RWPE2 (cell line): ENCODE measurements around the gene MAPK11.

Experiments used
- ATAC-seq: fragments of 200-7000 bp; cut with Tn5 transposase; 3 replicates; pipeline ENCODE4 v1.9.1; 2021; ENCODE audit warnings: low read depth
- DNase-seq: peaks from one replicate; pipeline ENCODE4 v3.0.0-alpha.2; 2020; ENCODE audit warnings: low spot score
- H3K27ac ChIP-seq: fragments of 450-650 bp; 2 replicates; pipeline ENCODE4 v1.5.1; 2017; ENCODE audit warnings: mild to moderate bottlenecking; ENCODE audit not compliant: poor library complexity, severe bottlenecking
- H3K27me3 ChIP-seq: fragments of 250-450 bp; sonication (Bioruptor Pico); 2 replicates; pipeline ENCODE4 v1.5.1; 2021; ENCODE audit warnings: mild to moderate bottlenecking, moderate library complexity; ENCODE audit not compliant: insufficient read depth, poor library complexity, severe bottlenecking
- H3K36me3 ChIP-seq: fragments of 250-450 bp; sonication (Bioruptor Pico); 2 replicates; pipeline ENCODE4 v1.5.1; 2020; ENCODE audit warnings: low read depth, mild to moderate bottlenecking, moderate library complexity
- H3K4me1 ChIP-seq: fragments of 250-450 bp; sonication (Bioruptor Pico); 2 replicates; pipeline ENCODE4 v1.5.1; 2021; ENCODE audit warnings: mild to moderate bottlenecking, moderate library complexity; ENCODE audit not compliant: insufficient read depth, poor library complexity, severe bottlenecking
- H3K4me3 ChIP-seq: fragments of 250-450 bp; sonication (Bioruptor Pico); 2 replicates; pipeline ENCODE4 v1.5.1; 2021; ENCODE audit warnings: mild to moderate bottlenecking, moderate library complexity; ENCODE audit not compliant: severe bottlenecking
- H3K9me3 ChIP-seq: fragments of 250-450 bp; sonication (Bioruptor Pico); 2 replicates; pipeline ENCODE4 v1.5.1; 2021; ENCODE audit warnings: mild to moderate bottlenecking, moderate library complexity; ENCODE audit not compliant: severe bottlenecking
- TF ChIP-seq, protein P1 (sequence below): fragments of 450-650 bp; IDR thresholded peaks from one replicate; pipeline ENCODE4 v1.5.1; 2017; ENCODE audit warnings: mild to moderate bottlenecking, moderate library complexity; ENCODE audit not compliant: poor library complexity, severe bottlenecking

MAPK11 gene

DNA sequence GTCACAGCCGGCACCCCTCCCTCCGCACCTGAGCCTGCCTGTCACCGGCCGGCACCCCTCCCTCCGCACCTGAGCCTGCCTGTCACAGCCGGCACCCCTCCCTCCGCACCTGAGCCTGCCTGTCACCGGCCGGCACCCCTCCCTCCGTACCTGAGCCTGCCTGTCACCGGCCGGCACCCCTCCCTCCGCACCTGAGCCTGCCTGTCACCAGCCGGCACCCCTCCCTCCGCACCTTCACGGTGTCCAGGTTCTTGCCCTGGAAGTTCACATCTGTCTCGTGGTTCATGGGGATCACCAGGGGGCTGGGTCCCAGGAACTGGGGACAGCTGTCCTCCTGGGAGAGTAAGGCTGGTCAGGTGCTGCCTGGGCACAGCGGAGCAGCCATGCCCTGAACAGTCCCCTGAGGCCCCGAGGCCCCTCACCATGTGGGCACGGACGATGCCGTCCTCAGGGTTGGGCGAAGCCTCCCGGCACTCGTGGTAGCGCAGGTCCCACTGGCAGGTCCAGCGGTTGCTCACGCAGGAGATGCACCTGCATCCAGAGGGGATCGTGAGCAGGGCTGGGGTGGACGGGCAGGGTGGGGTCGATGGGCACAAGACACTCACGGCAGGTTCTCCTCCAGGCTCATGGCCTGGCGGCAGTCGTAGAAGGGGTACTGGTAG is 15.5 kb upstream of the MAPK11 start:
- peaks cover 11% of the 10 kb centered on the region for H3K4me1 ChIP-seq
- TF ChIP-seq, protein P1, sequence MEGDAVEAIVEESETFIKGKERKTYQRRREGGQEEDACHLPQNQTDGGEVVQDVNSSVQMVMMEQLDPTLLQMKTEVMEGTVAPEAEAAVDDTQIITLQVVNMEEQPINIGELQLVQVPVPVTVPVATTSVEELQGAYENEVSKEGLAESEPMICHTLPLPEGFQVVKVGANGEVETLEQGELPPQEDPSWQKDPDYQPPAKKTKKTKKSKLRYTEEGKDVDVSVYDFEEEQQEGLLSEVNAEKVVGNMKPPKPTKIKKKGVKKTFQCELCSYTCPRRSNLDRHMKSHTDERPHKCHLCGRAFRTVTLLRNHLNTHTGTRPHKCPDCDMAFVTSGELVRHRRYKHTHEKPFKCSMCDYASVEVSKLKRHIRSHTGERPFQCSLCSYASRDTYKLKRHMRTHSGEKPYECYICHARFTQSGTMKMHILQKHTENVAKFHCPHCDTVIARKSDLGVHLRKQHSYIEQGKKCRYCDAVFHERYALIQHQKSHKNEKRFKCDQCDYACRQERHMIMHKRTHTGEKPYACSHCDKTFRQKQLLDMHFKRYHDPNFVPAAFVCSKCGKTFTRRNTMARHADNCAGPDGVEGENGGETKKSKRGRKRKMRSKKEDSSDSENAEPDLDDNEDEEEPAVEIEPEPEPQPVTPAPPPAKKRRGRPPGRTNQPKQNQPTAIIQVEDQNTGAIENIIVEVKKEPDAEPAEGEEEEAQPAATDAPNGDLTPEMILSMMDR: no peak
- no peaks in the 10 kb centered on the region for H3K9me3 ChIP-seq
- H3K36me3 ChIP-seq: peaks cover 58% of the 10 kb centered on the region
- no peak for ATAC-seq
- no peak overlapping the region for H3K4me3 ChIP-seq
- H3K27me3 ChIP-seq: no peaks in the 10 kb centered on the region
- no peak for DNase-seq
- H3K27ac ChIP-seq: no peak overlapping the region

DNA sequence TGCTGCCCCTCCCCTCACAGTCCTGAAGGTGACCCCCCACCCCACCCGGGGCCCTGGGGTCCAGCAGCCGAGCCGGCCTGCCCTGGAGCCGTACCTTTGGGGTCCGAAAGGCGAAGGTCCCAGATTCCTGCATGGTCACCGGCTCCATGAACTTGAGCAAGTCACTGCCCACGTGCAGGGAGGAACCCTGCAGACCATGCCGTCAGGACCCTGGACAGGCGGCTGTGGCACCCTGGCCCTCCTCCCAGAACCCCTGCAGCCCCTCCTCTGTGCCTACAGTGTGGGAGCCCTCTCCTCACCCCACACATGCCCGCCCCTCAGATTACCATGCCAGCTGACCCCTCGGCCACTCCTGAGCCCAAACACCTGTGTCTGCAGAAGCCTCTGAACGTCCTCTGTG is 14.3 kb upstream of the MAPK11 start:
- Histone ChIP-seq H3K36me3 (peaks cover 64% of the 10 kb centered on the region), H3K27ac (no peak overlapping the region)
- no peak for ATAC-seq

DNA sequence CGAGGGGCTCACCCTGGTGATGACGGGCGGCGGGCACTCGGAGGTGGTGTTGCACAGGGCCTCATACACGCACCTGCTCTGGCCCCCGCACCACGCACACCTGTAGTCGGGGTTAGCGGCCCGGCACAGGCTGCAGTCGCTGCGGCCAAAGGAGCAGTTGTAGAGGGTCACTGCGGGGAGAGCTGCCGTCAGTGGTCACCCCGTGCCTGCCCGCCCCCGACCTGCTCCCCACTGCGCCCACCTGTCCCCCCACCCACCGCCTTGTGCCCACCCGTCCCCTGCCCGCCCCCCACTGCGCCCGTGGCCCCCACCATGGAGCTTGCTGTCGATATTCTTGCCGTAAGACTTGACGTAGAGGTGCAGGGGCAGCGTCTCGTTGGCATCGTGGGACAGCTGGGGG is 13.6 kb upstream of the MAPK11 start:
- no peak overlapping the region for H3K4me3 ChIP-seq
- ATAC-seq: no peak
- no peak overlapping the region for H3K27ac ChIP-seq
- no peak for DNase-seq
- H3K9me3 ChIP-seq: no peaks in the 10 kb centered on the region
- peaks cover 64% of the 10 kb centered on the region for H3K36me3 ChIP-seq
- TF ChIP-seq, protein P1: no peak
- H3K27me3 ChIP-seq: no peaks in the 10 kb centered on the region
- peaks cover 11% of the 10 kb centered on the region for H3K4me1 ChIP-seq

More for the DNA sequence above, 14.3 kb upstream of the MAPK11 start:
- Histone ChIP-seq H3K9me3 (no peaks in the 10 kb centered on the region), H3K4me3 (no peak overlapping the region), H3K27me3 (no peaks in the 10 kb centered on the region), H3K4me1 (peaks cover 11% of the 10 kb centered on the region)
- no peak for DNase-seq
- TF ChIP-seq, protein P1: no peak

DNA sequence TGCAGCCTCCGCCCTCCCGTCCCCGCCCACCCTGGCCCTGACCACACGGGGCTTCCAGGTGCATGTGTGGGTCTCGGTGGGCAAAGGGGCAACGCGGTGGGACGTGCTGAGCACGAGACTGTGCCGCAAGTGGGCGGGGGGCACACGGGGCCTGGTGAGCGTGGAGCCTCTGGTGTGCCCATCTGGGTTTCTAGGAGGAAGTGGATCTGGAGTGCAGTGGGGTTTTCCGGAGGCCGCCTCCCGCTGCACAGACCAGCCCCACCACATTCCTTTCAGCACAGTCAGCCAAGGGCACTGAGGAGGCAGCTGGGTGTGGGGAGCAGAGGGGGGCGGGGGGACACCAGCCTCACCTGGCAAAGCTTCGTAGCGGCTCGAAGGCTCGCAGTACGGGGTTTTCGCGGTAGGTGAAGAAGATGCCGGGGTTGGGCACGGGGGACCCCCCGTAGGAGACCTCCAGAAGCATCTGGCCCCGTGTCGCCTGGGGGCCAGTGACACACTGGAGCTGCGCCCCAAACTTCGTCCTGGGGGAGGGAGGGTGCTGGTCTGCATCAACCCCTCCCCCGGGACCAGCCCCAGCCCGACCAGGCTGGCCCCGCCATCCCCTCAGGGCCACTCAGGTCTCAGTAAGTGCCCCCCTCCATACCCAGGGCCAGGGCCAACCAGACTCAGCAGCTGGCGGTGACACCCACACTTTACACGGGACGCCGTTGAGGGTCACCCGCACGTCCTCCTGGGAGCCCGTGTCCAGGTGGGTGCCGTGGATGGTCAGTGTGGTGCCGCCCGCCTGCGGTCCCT is 12.4 kb upstream of the MAPK11 start:
- ATAC-seq: peak; percentile 88
- no peaks in the 10 kb centered on the region for H3K27me3 ChIP-seq
- H3K27ac ChIP-seq: peak overlapping the region; percentile 88
- TF ChIP-seq, protein P1: no peak
- no peak overlapping the region for H3K4me3 ChIP-seq
- peaks cover 64% of the 10 kb centered on the region for H3K36me3 ChIP-seq
- DNase-seq: peak; percentile 96
- no peaks in the 10 kb centered on the region for H3K9me3 ChIP-seq
- H3K4me1 ChIP-seq: peaks cover 11% of the 10 kb centered on the region

DNA sequence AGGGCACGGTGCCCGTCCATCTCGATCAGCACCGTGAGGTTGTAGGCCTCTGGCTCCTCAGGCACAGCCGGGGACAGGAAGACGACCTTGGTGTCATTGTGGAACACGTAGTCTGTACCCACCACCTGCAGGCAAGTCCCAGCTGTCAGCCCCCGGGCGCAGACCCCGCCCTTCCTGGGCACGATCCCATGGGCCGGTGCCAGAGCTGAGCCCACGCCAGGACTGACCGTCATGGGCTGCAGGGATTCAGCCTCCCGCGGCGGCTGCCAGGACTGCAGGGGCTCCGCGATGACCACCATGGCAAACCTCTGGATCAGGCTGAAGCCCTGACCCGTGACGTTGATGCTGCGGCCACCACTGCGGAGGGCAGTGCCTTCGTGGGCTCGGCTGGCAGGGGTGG is 11.8 kb upstream of the MAPK11 start:
- no peak overlapping the region for H3K4me3 ChIP-seq
- H3K9me3 ChIP-seq: no peaks in the 10 kb centered on the region
- peaks cover 11% of the 10 kb centered on the region for H3K4me1 ChIP-seq
- ATAC-seq (0 out of 3 replicates have a peak, but pooled peaks have one; percentile 6), DNase-seq (no peak)
- peaks cover 67% of the 10 kb centered on the region for H3K36me3 ChIP-seq
- no peaks in the 10 kb centered on the region for H3K27me3 ChIP-seq
- H3K27ac ChIP-seq: peak overlapping the region; percentile 88
- TF ChIP-seq, protein P1: peak; percentile 7
